Activated CD4-positive, CD25-positive, alpha-beta regulatory T cell treated with anti-CD3 and anti-CD28 coated beads, Interleukin-2, amount 50 U/mL, for 72 hours (primary cell): ENCODE measurements around the gene VEGFB.

Experiments used
- DNase-seq: peaks from one replicate; pipeline ENCODE4 v3.0.0; 2021

VEGFB gene

DNA sequence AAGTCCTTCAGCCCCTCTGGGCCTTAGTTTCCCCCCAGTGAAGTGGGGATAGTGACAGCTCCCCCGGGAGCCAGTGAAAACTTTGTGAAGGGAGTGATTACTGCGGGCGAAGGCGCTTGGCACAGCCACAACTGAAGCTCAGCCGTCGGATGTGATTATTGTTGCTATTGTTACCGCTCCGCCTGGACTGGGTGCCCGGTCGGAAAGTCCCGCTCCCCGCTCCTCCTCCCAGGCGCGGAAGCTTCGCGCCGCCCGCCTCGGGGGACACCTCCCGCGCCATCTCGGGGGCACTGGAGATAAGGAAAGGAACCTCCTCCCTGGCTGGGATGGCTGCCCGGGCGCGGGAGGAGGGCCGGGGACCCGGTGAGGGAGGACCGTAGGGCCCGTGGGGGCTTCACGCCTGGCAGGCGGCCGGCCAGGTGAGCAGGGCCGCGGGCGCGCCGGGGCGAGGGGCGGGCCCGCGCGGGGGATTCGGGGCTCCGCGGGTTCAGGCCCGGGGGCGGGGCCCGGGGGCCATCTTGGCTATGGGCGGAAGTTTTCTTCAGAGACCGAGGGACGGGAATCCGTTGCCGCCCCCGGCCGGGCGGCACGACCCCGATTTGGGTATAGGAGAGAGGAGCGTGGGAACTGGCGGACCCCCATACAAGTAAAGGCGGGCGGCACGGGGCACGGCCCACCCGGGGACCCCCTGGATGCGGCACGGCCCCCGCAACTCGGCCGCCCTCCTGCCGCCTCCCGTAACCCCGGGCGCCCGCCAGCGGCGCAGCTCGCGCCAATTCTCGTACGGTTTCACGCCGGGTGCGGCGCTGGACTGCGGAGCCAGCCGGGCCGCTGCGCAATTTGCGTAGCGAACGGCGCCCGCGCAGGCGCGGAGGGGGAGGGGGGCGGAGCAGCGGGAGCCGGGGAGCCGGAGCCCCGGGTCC lies 50.8 kb downstream of the VEGFB start, which contains the start of gene GPR137:
TSS of gene GPR137 (plus strand) at position 887 of the 923 bp plus-strand sequence. CDS start 677 bp downstream, outside the sequence.
- peak; percentile 99 for DNase-seq

- peak; percentile 48 for DNase-seq
Observed at GRCh38 chr11:64285885-64286800, 51.8 kb downstream of the VEGFB start.

DNA sequence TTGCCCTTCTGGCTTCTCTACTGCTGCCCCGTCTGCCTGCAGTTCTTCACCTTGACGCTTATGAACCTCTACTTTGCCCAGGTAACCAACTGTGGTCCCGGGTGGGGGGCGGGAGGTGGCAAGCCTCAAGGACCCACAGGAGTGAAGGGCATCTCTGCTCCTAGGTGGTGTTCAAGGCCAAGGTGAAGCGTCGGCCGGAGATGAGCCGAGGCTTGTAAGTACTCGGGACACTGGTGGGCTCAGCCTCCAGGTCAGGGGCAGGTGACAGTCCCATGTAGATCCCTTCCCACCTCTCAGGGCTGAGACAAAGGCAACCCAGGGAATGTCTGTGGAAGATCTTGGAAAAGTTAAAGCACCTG lies 52.4 kb downstream of the VEGFB start:
- no peak for DNase-seq

DNA sequence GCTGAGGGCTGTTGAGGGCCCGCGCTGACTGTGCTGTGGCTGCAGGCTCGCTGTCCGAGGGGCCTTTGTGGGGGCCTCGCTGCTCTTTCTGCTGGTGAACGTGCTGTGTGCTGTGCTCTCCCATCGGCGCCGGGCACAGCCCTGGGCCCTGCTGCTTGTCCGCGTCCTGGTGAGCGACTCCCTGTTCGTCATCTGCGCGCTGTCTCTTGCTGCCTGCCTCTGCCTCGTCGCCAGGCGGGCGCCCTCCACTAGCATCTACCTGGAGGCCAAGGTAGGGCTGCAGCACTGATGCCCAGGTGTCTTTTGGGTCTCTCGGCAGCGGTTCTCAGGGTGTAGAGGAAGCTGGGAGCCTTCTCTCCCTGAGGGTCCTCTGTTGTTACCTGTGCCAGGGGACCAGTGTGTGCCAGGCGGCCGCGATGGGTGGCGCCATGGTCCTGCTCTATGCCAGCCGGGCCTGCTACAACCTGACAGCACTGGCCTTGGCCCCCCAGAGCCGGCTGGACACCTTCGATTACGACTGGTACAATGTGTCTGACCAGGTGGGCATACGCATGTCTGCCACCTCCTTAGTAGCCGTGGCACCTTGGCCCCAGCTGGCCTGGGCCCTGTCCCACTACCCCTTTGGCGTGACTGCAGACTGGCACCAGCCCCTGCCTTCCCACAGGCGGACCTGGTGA lies 53.4 kb downstream of the VEGFB start:
- DNase-seq = no peak

DNA sequence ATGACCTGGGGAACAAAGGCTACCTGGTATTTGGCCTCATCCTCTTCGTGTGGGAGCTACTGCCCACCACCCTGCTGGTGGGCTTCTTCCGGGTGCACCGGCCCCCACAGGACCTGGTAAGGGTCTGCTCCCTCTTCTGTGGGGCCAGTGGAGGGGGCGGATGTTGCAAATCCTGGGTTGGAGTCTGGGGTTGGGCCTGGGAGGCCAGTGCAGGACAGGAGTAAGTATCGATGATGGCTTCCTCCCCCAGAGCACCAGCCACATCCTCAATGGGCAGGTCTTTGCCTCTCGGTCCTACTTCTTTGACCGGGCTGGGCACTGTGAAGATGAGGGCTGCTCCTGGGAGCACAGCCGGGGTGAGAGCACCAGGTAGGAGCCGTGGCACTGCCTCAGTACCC lies 54.0 kb downstream of the VEGFB start:
- DNase-seq = no peak
